ENCODE measurements around the gene CRISPLD2.
A peak's percentile ranks its signal among the peaks of the same experiment; 100 is the strongest.

CRISPLD2 gene

DNA sequence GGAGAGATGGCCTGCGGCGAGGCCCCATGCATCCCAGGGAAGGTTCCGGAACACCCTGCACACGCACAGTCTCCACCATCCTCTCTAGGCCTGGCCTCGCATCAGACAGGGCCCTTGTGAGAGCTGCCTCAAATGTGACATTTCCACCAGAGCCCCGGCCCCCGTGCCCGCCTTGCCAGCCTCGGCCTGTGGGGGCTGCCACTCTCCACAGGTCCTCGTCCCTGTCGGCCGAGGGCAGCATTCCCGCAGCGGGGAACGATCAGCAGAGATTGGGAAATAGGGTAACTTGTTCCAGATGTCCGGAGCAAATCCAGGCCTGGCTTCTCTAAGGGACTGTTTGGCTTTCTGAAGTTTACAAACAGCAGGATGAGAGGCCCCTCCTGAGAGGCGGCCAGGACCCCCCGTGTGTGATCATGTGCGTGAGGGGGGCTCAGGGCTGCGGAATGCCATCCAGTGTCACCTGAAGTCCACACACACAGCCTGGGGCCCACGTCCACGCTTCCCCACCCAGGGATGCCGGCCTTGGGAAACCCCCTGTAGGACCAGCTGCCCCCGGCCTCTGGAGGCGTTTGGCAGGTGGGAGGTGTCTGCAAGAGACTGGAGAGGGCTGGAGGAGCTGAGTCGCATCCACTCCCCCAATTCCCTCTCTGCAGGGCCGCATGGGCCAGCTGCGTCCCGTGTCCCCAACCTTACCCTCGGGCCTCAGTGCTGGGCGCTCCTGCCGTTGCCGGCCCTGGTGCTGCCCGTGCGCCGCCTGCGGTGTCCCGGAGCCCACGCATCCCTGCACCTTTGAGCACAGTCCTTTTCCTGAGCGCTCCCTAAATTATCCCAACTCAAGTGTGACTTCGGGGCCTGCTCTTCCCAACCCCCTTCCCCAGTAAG is 121.1 kb downstream of the CRISPLD2 start:
- Histone ChIP-seq H2AFZ (ENCODE audit: low read length) (no peak overlapping the region), H2BK5ac (ENCODE audit: low read length) (peak overlapping the region; percentile 53), H3K14ac (ENCODE audit: low read length) (peak overlapping the region; percentile 97), H4K8ac (ENCODE audit: low read depth, low read length) (no peak overlapping the region), H2BK15ac (ENCODE audit: low read length) (peak overlapping the region; percentile 43), H3K4ac (ENCODE audit: low read length) (no peak overlapping the region), H2BK12ac (ENCODE audit: low read length) (no peak overlapping the region), H3K36me3 (replicated peaks in 1 of 2; ENCODE audit: control insufficient read depth in 2 of 2, insufficient read depth in 2 of 2, low read length in 2 of 2) (no peaks in the 10 kb centered on the region), H4K91ac (ENCODE audit: low read depth, low read length, poor library complexity) (no peak overlapping the region), H3K4me2 (ENCODE audit: insufficient read depth, low read length, poor library complexity, severe bottlenecking) (no peak overlapping the region), H3K27me3 (ENCODE audit: control insufficient read depth in 3 of 3, insufficient read depth in 3 of 3, low read depth in 1 of 3, low read length in 3 of 3) (peaks cover 0 to 25% (median 0%) of the 10 kb centered on the region in 3 experiments), H3K9ac (ENCODE audit: low read depth, low read length, poor library complexity) (no peak overlapping the region), H3K4me3 (ENCODE audit: low read length in 2 of 2) (no peak overlapping the region), H3K79me1 (ENCODE audit: low read depth, low read length) (no peaks in the 10 kb centered on the region), H3K27ac (replicated peaks; ENCODE audit: low read length) (no peak overlapping the region), H3K23ac (ENCODE audit: low read depth, low read length, poor library complexity) (peak overlapping the region; percentile 11), H3K4me1 (ENCODE audit: control insufficient read depth in 2 of 2, insufficient read depth in 1 of 2, low read depth in 1 of 2, low read length in 2 of 2) (no peaks in the 10 kb centered on the region), H2BK120ac (ENCODE audit: low read depth, low read length) (no peak overlapping the region), H3K18ac (ENCODE audit: low read length) (peak overlapping the region; percentile 85), H3K9me3 (replicated peaks in 1 of 2; ENCODE audit: control insufficient read depth in 2 of 2, insufficient read depth in 1 of 2, low read depth in 1 of 2, low read length in 2 of 2) (no peaks in the 10 kb centered on the region), H2AK5ac (ENCODE audit: low read depth, low read length) (peak overlapping the region; percentile 81)
- DNase-seq (ENCODE audit: low spot score) = no peak
- WGBS, 2 donors (ENCODE audit: extremely low coverage in 2 of 2, insufficient read length in 2 of 2, insufficient replicate concordance in 1 of 2) = no CpG with 5 or more reads among the region's 41 CpGs

DNA sequence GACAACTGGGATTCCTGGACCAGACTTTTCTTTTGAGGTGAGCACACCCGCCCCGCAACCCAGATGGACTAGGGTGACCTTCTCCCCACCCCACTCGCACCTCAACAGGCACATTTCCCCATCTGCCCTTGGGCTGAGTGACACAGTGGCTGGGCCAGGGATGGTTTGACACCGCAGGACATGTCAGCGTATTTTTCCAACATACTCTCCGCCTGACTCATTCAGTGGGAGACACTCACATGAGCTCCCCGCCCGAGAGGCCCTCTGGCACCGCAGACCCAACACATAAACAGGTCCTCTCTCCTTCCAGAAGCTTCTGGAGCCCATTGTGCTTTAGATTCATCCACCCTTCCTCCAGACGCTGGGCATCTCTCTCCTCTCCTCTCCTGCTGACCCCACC is 122.1 kb downstream of the CRISPLD2 start:
- WGBS, 2 donors (ENCODE audit: extremely low coverage in 2 of 2, insufficient read length in 2 of 2, insufficient replicate concordance in 1 of 2) = no CpG with 5 or more reads among the region's 10 CpGs
- Histone ChIP-seq H4K91ac (ENCODE audit: low read depth, low read length, poor library complexity) (no peak overlapping the region), H3K9me3 (replicated peaks in 1 of 2; ENCODE audit: control insufficient read depth in 2 of 2, insufficient read depth in 1 of 2, low read depth in 1 of 2, low read length in 2 of 2) (no peaks in the 10 kb centered on the region), H3K4me1 (ENCODE audit: control insufficient read depth in 2 of 2, insufficient read depth in 1 of 2, low read depth in 1 of 2, low read length in 2 of 2) (no peaks in the 10 kb centered on the region), H3K23ac (ENCODE audit: low read depth, low read length, poor library complexity) (no peak overlapping the region), H3K18ac (ENCODE audit: low read length) (no peak overlapping the region), H3K27me3 (ENCODE audit: control insufficient read depth in 3 of 3, insufficient read depth in 3 of 3, low read depth in 1 of 3, low read length in 3 of 3) (peaks cover 0 to 25% (median 0%) of the 10 kb centered on the region in 3 experiments), H2BK12ac (ENCODE audit: low read length) (no peak overlapping the region), H2BK120ac (ENCODE audit: low read depth, low read length) (no peak overlapping the region), H3K36me3 (replicated peaks in 1 of 2; ENCODE audit: control insufficient read depth in 2 of 2, insufficient read depth in 2 of 2, low read length in 2 of 2) (no peaks in the 10 kb centered on the region), H2AFZ (ENCODE audit: low read length) (no peak overlapping the region), H3K9ac (ENCODE audit: low read depth, low read length, poor library complexity) (no peak overlapping the region), H3K27ac (replicated peaks; ENCODE audit: low read length) (no peak overlapping the region), H4K8ac (ENCODE audit: low read depth, low read length) (no peak overlapping the region), H3K4me3 (ENCODE audit: low read length in 2 of 2) (no peak overlapping the region), H3K4me2 (ENCODE audit: insufficient read depth, low read length, poor library complexity, severe bottlenecking) (no peak overlapping the region), H2BK15ac (ENCODE audit: low read length) (no peak overlapping the region), H3K14ac (ENCODE audit: low read length) (no peak overlapping the region), H2AK5ac (ENCODE audit: low read depth, low read length) (no peak overlapping the region), H3K4ac (ENCODE audit: low read length) (no peak overlapping the region), H2BK5ac (ENCODE audit: low read length) (no peak overlapping the region), H3K79me1 (ENCODE audit: low read depth, low read length) (no peaks in the 10 kb centered on the region)
- no peak for DNase-seq (ENCODE audit: low spot score)

DNA sequence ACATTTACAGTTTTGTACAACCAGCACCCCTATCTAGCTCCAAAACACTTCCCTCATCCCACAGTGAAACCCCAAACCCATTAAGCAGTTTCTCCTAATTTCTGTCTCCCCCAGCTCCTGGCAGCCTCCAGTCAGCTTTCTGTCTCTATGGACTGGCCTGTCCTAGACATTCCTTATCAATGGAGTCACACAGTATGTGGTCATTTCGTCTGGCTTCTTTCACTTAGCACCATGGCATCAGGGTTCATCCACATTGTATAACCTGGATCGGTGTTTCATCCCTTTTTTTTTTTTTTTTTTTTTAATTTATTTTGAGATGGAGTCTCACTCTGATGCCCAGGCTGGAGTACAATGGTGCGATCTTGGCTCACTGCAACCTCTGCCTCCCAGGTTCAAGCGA is 123.0 kb downstream of the CRISPLD2 start:
- H2BK12ac ChIP-seq (ENCODE audit: low read length) = no peak overlapping the region
- H2BK5ac ChIP-seq (ENCODE audit: low read length) = no peak overlapping the region
- H3K27ac ChIP-seq (replicated peaks; ENCODE audit: low read length) = no peak overlapping the region
- H3K27me3 ChIP-seq (ENCODE audit: control insufficient read depth in 3 of 3, insufficient read depth in 3 of 3, low read depth in 1 of 3, low read length in 3 of 3) = peaks cover 0 to 24% (median 0%) of the 10 kb centered on the region in 3 experiments
- no peak overlapping the region for H3K4me2 ChIP-seq (ENCODE audit: insufficient read depth, low read length, poor library complexity, severe bottlenecking)
- no peak overlapping the region for H2BK15ac ChIP-seq (ENCODE audit: low read length)
- DNase-seq (ENCODE audit: low spot score) = no peak
- WGBS, 2 donors (ENCODE audit: extremely low coverage in 2 of 2, insufficient read length in 2 of 2, insufficient replicate concordance in 1 of 2) = no CpG with 5 or more reads among the region's 4 CpGs
- no peak overlapping the region for H3K23ac ChIP-seq (ENCODE audit: low read depth, low read length, poor library complexity)
- H3K4ac ChIP-seq (ENCODE audit: low read length) = no peak overlapping the region
- no peak overlapping the region for H3K9ac ChIP-seq (ENCODE audit: low read depth, low read length, poor library complexity)
- H4K91ac ChIP-seq (ENCODE audit: low read depth, low read length, poor library complexity) = no peak overlapping the region
- no peaks in the 10 kb centered on the region for H3K9me3 ChIP-seq (replicated peaks in 1 of 2; ENCODE audit: control insufficient read depth in 2 of 2, insufficient read depth in 1 of 2, low read depth in 1 of 2, low read length in 2 of 2)
- no peaks in the 10 kb centered on the region for H3K4me1 ChIP-seq (ENCODE audit: control insufficient read depth in 2 of 2, insufficient read depth in 1 of 2, low read depth in 1 of 2, low read length in 2 of 2)
- no peak overlapping the region for H2AK5ac ChIP-seq (ENCODE audit: low read depth, low read length)
- no peak overlapping the region for H2BK120ac ChIP-seq (ENCODE audit: low read depth, low read length)
- no peak overlapping the region for H2AFZ ChIP-seq (ENCODE audit: low read length)
- H3K79me1 ChIP-seq (ENCODE audit: low read depth, low read length) = no peaks in the 10 kb centered on the region
- no peak overlapping the region for H3K4me3 ChIP-seq (ENCODE audit: low read length in 2 of 2)
- H3K14ac ChIP-seq (ENCODE audit: low read length) = no peak overlapping the region
- H3K18ac ChIP-seq (ENCODE audit: low read length) = no peak overlapping the region
- H3K36me3 ChIP-seq (replicated peaks in 1 of 2; ENCODE audit: control insufficient read depth in 2 of 2, insufficient read depth in 2 of 2, low read length in 2 of 2) = no peaks in the 10 kb centered on the region
- no peak overlapping the region for H4K8ac ChIP-seq (ENCODE audit: low read depth, low read length)

DNA sequence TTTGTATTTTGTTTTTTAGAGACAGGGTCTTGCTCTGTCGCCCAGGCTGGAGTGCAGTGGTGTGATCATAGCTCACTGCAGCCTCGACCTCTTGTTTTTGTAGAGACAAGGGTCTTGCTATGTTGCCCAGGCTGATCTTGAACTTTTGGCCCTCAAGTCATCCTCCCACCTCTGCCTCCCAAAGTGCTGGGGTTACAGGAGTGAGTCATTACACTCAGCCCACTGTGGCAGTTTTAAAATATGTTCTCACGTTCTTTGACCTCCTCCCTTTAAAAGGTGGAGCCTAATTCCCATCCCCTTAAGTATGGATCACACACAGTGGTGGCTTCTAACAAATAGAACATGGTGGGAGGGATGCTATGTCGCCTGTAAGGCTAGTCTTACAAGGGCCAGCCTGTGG is 123.8 kb downstream of the CRISPLD2 start:
- Histone ChIP-seq H3K27ac (replicated peaks; ENCODE audit: low read length) (no peak overlapping the region), H3K27me3 (ENCODE audit: control insufficient read depth in 3 of 3, insufficient read depth in 3 of 3, low read depth in 1 of 3, low read length in 3 of 3) (peaks cover 0 to 22% (median 0%) of the 10 kb centered on the region in 3 experiments), H2AFZ (ENCODE audit: low read length) (no peak overlapping the region), H3K4me3 (ENCODE audit: low read length in 2 of 2) (no peak overlapping the region), H3K4ac (ENCODE audit: low read length) (no peak overlapping the region), H3K4me1 (ENCODE audit: control insufficient read depth in 2 of 2, insufficient read depth in 1 of 2, low read depth in 1 of 2, low read length in 2 of 2) (no peaks in the 10 kb centered on the region), H2BK12ac (ENCODE audit: low read length) (no peak overlapping the region), H3K36me3 (replicated peaks in 1 of 2; ENCODE audit: control insufficient read depth in 2 of 2, insufficient read depth in 2 of 2, low read length in 2 of 2) (no peaks in the 10 kb centered on the region), H2BK15ac (ENCODE audit: low read length) (peak overlapping the region; percentile 37), H4K91ac (ENCODE audit: low read depth, low read length, poor library complexity) (peak overlapping the region; percentile 59), H3K23ac (ENCODE audit: low read depth, low read length, poor library complexity) (peak overlapping the region; percentile 6), H3K79me1 (ENCODE audit: low read depth, low read length) (no peaks in the 10 kb centered on the region), H3K9ac (ENCODE audit: low read depth, low read length, poor library complexity) (peak overlapping the region; percentile 74), H3K14ac (ENCODE audit: low read length) (no peak overlapping the region), H2BK120ac (ENCODE audit: low read depth, low read length) (no peak overlapping the region), H3K4me2 (ENCODE audit: insufficient read depth, low read length, poor library complexity, severe bottlenecking) (no peak overlapping the region), H4K8ac (ENCODE audit: low read depth, low read length) (no peak overlapping the region), H2BK5ac (ENCODE audit: low read length) (no peak overlapping the region), H3K9me3 (replicated peaks in 1 of 2; ENCODE audit: control insufficient read depth in 2 of 2, insufficient read depth in 1 of 2, low read depth in 1 of 2, low read length in 2 of 2) (no peaks in the 10 kb centered on the region), H3K18ac (ENCODE audit: low read length) (peak overlapping the region; percentile 11), H2AK5ac (ENCODE audit: low read depth, low read length) (peak overlapping the region; percentile 44)
- no CpG with 5 or more reads among the region's 4 CpGs for WGBS, 2 donors (ENCODE audit: extremely low coverage in 2 of 2, insufficient read length in 2 of 2, insufficient replicate concordance in 1 of 2)
- no peak for DNase-seq (ENCODE audit: low spot score)
